NCI-H2196 treated with DMSO at 0.1 percent for 48 hours (cell line): ENCODE results near the gene CA12.

ENCODE experiments used
- DNase-seq: peaks from one replicate; lab custom pipeline; 2025; ENCODE audit not compliant: unreplicated experiment; lab: John Stamatoyannopoulos, UW

The CA12 gene

DNA sequence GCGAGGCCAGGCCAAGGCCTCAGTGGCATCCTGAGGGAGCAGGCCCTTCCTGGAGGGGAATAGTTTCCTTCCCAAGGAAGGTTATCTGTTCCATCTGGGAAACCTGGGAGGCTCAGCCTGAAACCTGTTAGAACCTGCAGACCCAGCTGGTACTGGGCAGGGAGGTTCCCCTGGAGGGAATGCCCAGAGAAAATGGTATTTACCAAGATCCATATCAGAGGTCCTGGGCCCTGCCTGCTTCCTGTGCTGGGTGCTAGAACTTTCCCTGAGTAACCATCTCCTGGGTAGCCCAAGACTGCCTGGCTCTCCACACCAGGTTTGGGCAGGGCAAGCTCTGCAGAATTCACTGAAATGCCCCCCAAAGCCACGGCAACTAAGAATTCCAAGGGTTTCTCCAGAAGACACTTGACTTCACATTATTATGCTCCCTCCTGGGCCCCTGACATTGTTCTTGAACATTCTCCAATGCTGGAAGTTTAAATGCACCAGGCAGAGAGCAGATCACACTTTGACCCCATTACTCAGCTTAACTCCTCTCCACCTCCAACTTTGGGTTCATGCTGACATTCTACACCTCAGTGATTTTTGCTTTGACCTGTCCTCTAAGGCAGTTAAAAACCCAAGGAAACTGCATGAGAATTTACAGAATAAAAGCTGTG, 2.0 kb downstream of the CA12 start:
- no peak for DNase-seq

- DNase-seq = no peak
Measured at GRCh38 chr15:63378946-63379345, 2.7 kb downstream of the CA12 start.

DNA sequence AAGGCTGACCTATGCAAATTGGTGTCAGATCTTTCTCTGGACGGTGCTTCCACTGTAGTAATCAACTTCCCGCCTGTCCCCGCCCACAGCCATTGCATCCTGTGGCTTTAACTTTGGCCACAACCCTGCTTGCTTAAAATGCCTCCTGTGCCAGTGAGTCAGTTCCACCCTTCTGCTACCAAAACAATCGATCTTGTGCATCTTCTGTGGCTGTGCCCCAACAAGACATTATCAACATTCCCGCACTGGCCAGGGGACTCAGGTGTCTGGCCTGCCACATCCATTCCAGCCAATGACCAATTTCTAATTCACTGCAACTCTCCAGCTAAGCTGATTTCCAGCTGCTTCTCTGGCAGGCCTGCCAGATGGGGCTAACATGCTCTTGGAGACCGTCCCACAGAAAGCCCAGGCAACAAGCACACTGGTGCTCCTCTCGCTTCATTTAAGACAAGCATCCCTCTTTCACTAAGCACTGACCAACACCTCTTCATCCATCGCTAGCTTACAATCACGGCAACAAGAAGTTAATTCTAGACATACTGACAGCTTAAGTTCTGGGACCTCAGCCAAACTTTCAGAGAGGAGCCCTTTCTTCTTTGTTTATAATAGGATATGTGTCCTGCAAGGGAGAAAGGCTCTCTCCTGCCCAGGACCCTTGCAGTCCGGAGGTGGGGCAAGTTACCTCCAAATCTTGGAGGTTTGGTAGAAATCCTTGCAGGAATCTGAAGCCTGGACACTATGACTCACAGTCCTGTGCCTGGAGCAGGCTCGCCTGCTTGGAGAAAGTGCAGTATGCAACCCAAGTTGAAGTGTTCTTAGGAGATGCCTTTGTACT, 6.7 kb downstream of the CA12 start:
- no peak for DNase-seq

- DNase-seq = no peak
Measured at GRCh38 chr15:63373866-63374548, 7.6 kb downstream of the CA12 start.

- no peak for DNase-seq
Measured at GRCh38 chr15:63373330-63373729, 8.3 kb downstream of the CA12 start.

DNA sequence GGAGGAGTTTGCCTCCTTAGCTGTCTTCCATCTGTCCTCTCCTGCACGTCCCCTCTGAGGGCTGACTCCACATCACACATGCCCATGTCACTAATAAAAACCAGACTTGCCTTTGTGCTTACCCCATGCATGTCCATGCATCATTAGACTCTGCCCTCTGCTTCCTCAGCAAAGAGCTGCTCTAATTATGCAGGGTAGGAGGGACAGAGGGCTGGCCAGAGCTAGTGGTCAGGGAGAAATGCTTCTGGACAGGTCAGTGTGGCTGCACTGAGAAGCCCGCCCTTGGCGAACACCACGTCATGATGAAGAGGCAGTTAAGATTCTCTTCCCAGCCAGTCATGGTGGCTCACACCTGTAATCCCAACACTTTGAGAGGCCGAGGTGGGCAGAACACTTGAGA, 8.9 kb downstream of the CA12 start:
- no peak for DNase-seq

- no peak for DNase-seq
Measured at GRCh38 chr15:63372018-63372705, 9.5 kb downstream of the CA12 start.

GRCh38 chr15:63371297-63371918, 10.2 kb downstream of the CA12 start:
- DNase-seq = no peak

- DNase-seq = no peak
Measured at GRCh38 chr15:63370764-63371163, 10.9 kb downstream of the CA12 start.

GRCh38 chr15:63369781-63370180, 11.9 kb downstream of the CA12 start:
- DNase-seq = no peak

- no peak for DNase-seq
Measured at GRCh38 chr15:63369296-63369695, 12.3 kb downstream of the CA12 start.

GRCh38 chr15:63368503-63368902, 13.1 kb downstream of the CA12 start:
- no peak for DNase-seq

- DNase-seq = no peak
Measured at GRCh38 chr15:63367900-63368299, 13.7 kb downstream of the CA12 start.

- no peak for DNase-seq
Measured at GRCh38 chr15:63367390-63367789, 14.3 kb downstream of the CA12 start.

DNA sequence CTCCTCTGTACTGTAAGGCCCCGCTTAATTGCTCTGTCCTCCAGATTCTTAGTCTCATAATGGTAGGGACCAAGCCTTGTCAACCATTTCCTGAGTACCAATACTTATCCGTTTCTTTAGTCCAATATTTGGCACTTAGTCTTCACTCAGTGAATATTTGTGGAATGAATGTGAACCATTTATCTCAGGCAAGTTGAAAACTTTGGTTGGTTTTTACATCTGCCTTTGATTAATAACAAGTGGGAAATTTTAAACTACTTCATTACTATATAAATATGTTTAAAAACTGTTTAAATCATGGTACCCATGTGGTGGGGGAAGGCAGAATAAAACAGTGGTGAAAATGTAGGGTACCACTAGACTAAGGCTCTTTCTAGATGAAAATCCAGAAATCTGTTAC, 15.2 kb downstream of the CA12 start:
- DNase-seq = no peak

DNA sequence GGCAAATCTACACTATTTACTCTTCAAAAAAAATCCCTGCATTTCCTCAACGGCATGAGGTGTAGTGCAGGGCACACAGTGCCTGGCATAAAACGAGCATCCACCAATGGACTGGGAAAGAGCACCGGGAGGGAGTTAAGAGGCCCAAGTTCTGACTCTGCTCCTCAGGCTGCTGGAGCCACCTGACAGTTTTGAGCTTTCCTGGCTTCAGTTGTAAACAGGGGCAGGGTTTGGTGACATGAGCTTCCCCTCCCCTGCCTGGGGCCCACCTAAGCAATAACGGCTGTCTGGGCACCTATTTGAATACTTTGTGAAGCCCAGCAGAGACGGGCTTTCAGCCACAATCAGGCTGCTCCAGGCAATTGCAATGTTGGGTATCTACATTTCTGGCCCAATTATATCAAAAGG, 16.4 kb downstream of the CA12 start:
- DNase-seq = no peak

- DNase-seq = no peak
Measured at GRCh38 chr15:63364399-63365272, 17.0 kb downstream of the CA12 start.

- no peak for DNase-seq
Measured at GRCh38 chr15:63363292-63363691, 18.4 kb downstream of the CA12 start.

- DNase-seq = no peak
Measured at GRCh38 chr15:63362885-63363284, 18.8 kb downstream of the CA12 start.

GRCh38 chr15:63362196-63362595, 19.4 kb downstream of the CA12 start:
- DNase-seq = no peak
